HG03135 (cell line): ENCODE results near the gene SKI.

Experiments
- ATAC-seq: cut with Tn5 transposase; IDR thresholded peaks from one replicate; pipeline ENCODE4 v1.9.1; 2021; ENCODE audit warnings: mild to moderate bottlenecking, moderate library complexity; ENCODE audit not compliant: unreplicated experiment

Gene SKI

GRCh38 chr1:2228694-2229036, 546 bp downstream of the SKI start:
- no peak for ATAC-seq

- no peak for ATAC-seq
Observed at GRCh38 chr1:2229037-2229864, 1.1 kb downstream of the SKI start.

GRCh38 chr1:2229911-2230731, 2.0 kb downstream of the SKI start:
- ATAC-seq: no peak

- ATAC-seq: no peak
Observed at GRCh38 chr1:2230781-2231531, 2.8 kb downstream of the SKI start.

GRCh38 chr1:2231532-2232254, 3.6 kb downstream of the SKI start:
- no peak for ATAC-seq

GRCh38 chr1:2232255-2232915, 4.3 kb downstream of the SKI start:
- ATAC-seq: no peak

GRCh38 chr1:2232916-2233438, 4.9 kb downstream of the SKI start:
- ATAC-seq: no peak

GRCh38 chr1:2233468-2233867, 5.3 kb downstream of the SKI start:
- no peak for ATAC-seq

GRCh38 chr1:2233997-2234761, 6.1 kb downstream of the SKI start:
- peak; percentile 51 for ATAC-seq

GRCh38 chr1:2234762-2235113, 6.6 kb downstream of the SKI start:
- no peak for ATAC-seq

- no peak for ATAC-seq
Observed at GRCh38 chr1:2235300-2235998, 7.3 kb downstream of the SKI start.

- no peak for ATAC-seq
Observed at GRCh38 chr1:2236695-2237677, 8.9 kb downstream of the SKI start.

GRCh38 chr1:2237773-2238172, 9.7 kb downstream of the SKI start:
- no peak for ATAC-seq

- no peak for ATAC-seq
Observed at GRCh38 chr1:2238361-2239012, 10.4 kb downstream of the SKI start.

- ATAC-seq: no peak
Observed at GRCh38 chr1:2239013-2239370, 10.9 kb downstream of the SKI start.

GRCh38 chr1:2239384-2239985, 11.4 kb downstream of the SKI start:
- ATAC-seq: no peak
